HG03442 (cell line): ENCODE data around the gene SLX9.

Experiments
- ATAC-seq: cut with Tn5 transposase; IDR thresholded peaks from one replicate; pipeline ENCODE4 v1.9.1; 2021; ENCODE audit warnings: mild to moderate bottlenecking, moderate library complexity; ENCODE audit not compliant: unreplicated experiment

Gene SLX9

GRCh38 chr21:44958471-44959191 lies 18.8 kb downstream of the SLX9 start:
- ATAC-seq: no peak

GRCh38 chr21:44959376-44960091 lies 19.7 kb downstream of the SLX9 start:
- no peak for ATAC-seq

- ATAC-seq: no peak
Measured at GRCh38 chr21:44960141-44961092, 20.6 kb downstream of the SLX9 start.

DNA sequence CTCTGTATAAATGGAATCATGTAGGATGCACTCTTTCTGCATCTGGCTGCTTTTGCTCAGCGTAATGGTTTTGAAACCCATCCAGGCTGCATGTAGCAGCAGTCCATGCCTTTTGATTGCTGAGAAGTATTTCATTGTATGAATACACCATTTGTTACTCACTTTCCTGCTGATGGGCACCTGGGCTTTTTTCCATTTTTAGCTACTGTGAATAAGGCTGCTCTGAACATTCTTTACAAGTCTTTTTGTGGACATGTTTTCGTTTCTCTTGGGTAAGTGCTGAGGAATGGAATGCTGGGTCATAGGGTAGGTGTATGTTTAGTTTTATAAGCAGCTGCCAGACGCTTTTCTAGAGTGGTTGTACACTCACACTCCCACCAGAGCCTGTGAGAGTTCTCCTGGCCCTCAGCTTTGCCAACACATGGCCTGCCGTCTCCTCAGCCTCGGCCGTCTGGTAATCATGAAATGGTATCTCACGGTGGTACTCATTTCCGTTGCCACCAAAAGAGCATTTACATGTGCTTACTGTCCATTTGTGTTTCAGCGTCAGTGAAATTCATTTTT lies 22.7 kb downstream of the SLX9 start:
- ATAC-seq: no peak

DNA sequence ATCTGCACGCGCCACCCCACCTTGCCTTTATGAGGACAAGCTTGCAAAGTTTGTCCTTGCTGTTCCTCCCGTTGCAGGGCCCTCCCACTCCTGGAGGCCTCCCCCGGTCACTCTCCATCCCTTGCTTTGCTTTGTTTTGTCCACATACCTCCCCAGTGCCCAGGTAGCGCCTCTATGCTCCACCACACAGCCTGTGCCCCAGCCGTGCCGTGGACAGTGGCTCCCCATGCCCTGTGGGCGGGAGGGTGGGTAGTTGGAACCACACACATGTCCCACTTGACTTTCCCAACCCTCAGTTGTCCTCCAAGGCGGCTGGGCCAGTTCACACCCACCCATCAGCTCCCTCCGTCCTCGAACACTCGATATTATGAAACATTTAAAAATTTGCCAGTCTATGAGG lies 24.6 kb downstream of the SLX9 start:
- ATAC-seq: no peak

- ATAC-seq: no peak
Measured at GRCh38 chr21:44965251-44966022, 25.6 kb downstream of the SLX9 start.

GRCh38 chr21:44966135-44967081 lies 26.6 kb downstream of the SLX9 start:
- ATAC-seq: no peak

DNA sequence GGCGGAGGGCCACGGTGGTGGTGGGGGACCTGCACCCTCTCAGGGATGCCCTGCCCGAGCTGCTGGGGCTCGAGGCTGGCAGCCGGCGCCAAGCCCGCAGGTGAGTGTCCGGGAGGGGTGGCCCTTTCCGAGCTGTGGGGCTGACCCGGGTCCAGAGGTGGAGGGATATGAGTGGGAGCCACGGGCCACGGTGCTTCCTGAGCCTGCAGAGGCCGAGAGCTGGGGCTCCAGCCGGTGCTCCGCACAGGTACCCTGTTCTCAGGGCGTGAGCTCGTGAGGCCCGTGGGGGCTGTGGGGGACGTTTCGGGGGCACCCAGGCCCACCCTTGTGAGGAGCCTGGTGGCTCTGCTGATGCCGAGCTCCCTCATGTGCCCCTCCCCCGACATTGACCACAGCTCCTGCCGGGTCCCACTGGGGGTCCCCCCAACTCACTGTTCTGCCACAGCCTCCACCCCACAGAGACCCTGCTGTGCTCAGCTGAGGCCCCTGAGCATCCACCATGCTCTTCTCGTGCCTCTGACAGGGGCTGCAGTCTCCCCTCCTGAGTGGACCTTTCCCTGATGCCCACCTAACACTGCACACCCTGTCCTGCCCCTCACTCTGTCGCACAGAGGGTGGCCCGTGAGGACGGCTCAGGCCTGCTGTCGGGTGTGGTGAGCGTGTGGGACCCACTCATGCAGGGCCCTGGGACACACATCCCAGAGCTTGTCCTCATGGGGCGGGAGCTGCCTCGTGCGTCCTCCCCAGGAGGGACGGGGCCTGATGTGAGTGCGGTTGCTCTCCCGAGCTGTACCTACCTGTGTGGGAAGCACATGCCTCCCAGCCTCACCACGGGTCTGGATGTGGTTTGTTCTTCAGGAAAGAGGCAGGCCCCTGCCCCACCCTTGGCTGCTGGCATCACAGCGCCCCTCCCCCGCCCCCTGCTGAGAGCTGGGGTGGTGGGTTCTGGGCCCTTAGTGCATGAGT lies 27.5 kb downstream of the SLX9 start:
- ATAC-seq: no peak

DNA sequence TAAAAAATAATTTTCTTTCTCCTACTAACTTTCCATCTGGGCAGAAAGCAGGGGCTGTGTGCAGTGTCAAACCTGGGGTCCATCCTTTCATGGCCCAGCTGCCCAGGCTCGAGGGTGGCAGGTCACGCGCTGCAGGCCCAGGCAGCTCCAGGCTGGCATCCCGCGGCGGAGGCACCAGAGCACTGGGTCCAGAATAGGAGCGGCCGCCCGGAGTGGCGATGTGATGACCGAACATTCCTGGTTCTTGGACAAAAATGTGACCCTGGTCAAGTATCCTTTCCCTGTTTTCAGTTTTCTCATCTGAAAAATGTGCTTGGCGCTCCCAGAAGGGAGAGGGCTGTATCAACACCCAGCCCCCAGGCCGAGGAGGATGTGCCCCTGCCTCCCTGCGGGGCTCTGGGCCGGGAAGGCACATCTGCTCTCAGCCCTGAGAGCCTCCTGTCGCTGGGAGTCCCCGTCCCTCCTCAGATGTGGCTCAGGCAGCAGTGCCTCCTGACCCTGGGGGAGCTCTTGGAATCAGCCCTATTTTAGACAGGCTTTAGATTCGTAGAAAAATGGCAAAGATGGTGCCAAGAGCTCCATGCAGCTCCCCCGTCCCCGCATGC lies 29.3 kb downstream of the SLX9 start:
- ATAC-seq: no peak

GRCh38 chr21:44969931-44970755 lies 30.3 kb downstream of the SLX9 start:
- ATAC-seq: no peak

DNA sequence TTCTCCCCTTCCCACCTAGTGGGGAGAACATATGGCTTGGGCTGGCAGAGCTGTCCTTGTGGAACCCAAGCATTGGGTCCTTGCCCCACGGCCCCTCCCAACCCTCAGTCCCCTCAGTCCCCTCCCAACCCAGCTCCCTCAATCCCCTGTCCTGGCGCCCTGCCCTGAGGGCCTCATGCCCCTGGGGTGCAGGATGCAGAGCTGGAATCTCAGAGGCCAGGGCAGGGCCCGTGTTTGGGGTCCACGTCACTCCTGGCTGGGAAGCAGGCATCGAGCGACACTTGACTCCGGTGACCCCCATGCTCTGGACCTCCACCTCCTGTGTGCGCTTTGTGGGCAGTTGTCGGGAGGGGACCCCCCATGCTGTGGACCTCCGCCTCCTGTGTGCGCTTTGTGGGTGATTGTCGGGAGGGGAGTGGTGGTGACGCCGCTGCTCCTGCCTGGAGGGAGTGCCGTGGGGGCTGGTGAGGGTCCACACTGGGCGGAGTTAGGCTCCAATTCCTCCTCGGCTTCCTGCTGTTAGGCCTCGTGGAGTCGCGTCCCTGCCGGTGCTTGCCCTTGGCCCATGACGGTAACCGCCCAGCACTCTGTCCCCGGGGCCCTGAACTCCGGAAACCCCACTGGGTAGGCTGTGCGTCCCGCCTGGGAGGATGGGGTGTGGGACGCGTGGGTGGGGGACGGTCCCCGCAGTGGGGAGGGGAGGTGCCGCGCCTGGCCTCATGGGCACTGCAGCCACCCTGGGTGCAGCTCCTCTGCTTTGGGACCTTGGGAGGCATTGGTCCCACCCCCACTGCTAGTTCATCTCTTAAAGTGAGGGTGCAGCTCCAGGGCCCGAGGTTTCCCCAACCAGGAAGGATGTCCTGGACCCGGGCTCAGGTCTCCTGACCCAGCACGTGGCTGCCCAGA lies 31.2 kb downstream of the SLX9 start:
- ATAC-seq: no peak

- no peak for ATAC-seq
Measured at GRCh38 chr21:44971672-44971995, 31.8 kb downstream of the SLX9 start.

DNA sequence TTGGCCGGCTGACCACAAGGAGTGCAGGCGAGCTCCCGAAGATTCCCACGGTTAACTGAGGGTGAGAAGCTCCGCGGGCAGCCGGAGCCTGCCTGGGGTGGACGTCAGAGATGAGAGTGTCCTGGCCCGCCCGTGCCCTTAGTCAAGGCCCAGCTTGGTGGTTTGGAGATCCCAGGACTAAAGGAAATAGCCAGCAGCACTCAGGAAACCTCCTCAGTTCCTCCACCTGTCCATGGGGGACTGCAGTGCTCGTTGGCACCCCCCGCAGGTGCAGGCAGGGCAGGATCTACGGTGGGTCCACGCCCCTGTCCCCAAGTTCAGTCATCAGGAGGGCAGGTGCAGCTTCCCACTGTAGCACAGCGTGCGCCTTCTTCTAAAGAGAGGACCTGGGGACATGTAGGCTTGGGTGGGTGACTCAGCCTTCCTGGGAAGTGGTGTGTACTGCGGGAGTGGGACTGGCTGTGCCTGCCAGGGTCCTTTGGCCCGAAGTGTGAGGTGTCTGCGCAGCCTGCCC lies 32.5 kb downstream of the SLX9 start:
- no peak for ATAC-seq

DNA sequence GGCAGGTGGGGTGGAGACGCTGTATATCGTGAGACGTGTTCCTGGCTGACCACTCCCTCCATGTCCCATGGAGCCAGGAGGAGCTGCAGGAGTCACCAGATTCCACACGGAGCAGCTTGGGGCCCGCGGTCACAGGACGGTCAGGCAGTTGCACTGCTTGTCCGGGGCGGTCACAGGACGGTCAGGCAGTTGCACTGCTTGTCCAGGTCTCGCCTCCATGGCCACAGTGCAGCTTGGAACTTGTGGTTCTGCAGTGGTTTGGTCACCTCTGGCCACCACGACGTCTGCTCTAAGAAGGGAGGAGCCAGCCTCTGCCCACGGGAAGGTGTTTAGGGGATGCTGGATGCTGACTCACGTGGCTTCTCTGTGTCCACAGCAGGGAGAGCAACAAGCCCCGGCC lies 33.0 kb downstream of the SLX9 start:
- no peak for ATAC-seq

GRCh38 chr21:44973598-44973997 lies 33.8 kb downstream of the SLX9 start:
- no peak for ATAC-seq

DNA sequence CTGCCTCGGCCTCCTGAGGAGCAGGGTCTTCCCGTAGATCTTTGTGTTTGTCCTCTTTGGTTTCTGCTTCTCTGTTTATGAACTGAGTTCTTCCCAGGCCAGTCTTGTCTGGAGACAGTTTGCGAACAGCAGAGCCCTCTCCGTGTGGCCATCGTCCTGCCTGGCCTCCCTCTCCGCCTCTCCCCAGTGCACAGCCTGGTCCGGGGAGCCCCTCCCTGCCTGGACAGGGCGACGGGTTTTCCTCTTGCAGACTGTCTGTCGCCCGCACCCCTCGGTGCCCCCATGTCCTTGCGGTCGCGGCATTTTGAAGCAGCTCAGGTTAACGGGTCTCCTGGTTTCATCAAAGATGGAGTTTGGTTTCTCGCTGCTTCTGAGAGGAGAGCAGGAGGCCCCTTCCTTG lies 34.8 kb downstream of the SLX9 start:
- ATAC-seq: no peak
